Measurements from ENCODE around the gene CHSY1. TPM values are rescaled to one million over a fixed set of nuclear protein-coding genes. Genes with fewer than 3 reads are reported as not detected.
A peak's percentile ranks its signal among the peaks of the same experiment; 100 is the strongest.

Gene CHSY1
- polyA plus RNA-seq, 3 donors: 2.7 to 19.0 (median 3.0) TPM

- Mint-ChIP-seq H3K4me1 (peaks cover 41% of the 10 kb centered on the region), H3K4me3 (no peak overlapping the region), H3K9me3 (no peaks in the 10 kb centered on the region), H3K27me3 (ENCODE audit: low read depth in 3 of 3) (peaks cover 0 to 3% (median 0%) of the 10 kb centered on the region in 3 donors), H3K36me3 (peaks cover 19 to 46% of the 10 kb centered on the region in 2 donors), H3K27ac (no peak overlapping the region)
- peaks cover 58% of the 10 kb centered on the region for H4K20me1 ChIP-seq (ENCODE audit: insufficient read depth, low read length)
- H3K4me2 ChIP-seq (replicated peaks; ENCODE audit: extremely low read depth, low read length, poor library complexity, severe bottlenecking): no peak overlapping the region
- no peaks in the 10 kb centered on the region for H3K27me3 ChIP-seq (ENCODE audit: control insufficient read depth in 2 of 2, insufficient read depth in 2 of 2, low read length in 2 of 2)
- no peak overlapping the region for H3K9ac ChIP-seq (ENCODE audit: insufficient read depth, low read length, poor library complexity, severe bottlenecking)
- TF ChIP-seq CTCF (IDR thresholded peaks at IDR 0.05): no peak
- peaks cover 3 to 35% of the 10 kb centered on the region in 2 donors for H3K36me3 ChIP-seq (replicated peaks in 1 of 2; ENCODE audit: control insufficient read depth in 1 of 2, insufficient read depth in 2 of 2, low read length in 2 of 2)
- H3K79me2 ChIP-seq (ENCODE audit: insufficient read depth, low read length): peaks cover 100% of the 10 kb centered on the region
- intact Hi-C loops (cut with micrococcal nuclease): loop anchor here (5.0 to 10.0 kb wide), 2 partner anchors 61 to 63 kb away; no protein-coding TSS in a partner anchor
- no peak overlapping the region for H3K27ac ChIP-seq (ENCODE audit: low read depth in 1 of 2, low read length in 2 of 2)
- H3K4me1 ChIP-seq (ENCODE audit: control insufficient read depth in 1 of 2, insufficient read depth in 2 of 2, low read length in 2 of 2): peaks cover 11 to 14% of the 10 kb centered on the region in 2 donors
- H2AFZ ChIP-seq (ENCODE audit: insufficient read depth, low read depth, low read length, poor library complexity, severe bottlenecking): no peak overlapping the region
- no peaks in the 10 kb centered on the region for H3K9me3 ChIP-seq (replicated peaks in 1 of 2; ENCODE audit: control insufficient read depth in 1 of 2, insufficient read depth in 1 of 2, low read length in 2 of 2)
- 90% methylated on average over 4 of the region's 5 CpGs for WGBS (ENCODE audit: insufficient coverage)
- no peak for DNase-seq
- H3K4me3 ChIP-seq (replicated peaks in 1 of 3; ENCODE audit: low read depth in 2 of 3, low read length in 3 of 3): no peak overlapping the region
Observed at GRCh38 chr15:101185770-101186169, 66.1 kb downstream of the CHSY1 start.

GRCh38 chr15:101185336-101185735, 66.5 kb downstream of the CHSY1 start:
- H3K36me3 Mint-ChIP-seq: peaks cover 19 to 46% of the 10 kb centered on the region in 2 donors
- peaks cover 37% of the 10 kb centered on the region for H3K4me1 Mint-ChIP-seq
- peaks cover 100% of the 10 kb centered on the region for H3K79me2 ChIP-seq (ENCODE audit: insufficient read depth, low read length)
- peak overlapping the region in 2 of 7 donors; percentile 46 to 68 for H3K27ac Mint-ChIP-seq
- H3K9me3 Mint-ChIP-seq: no peaks in the 10 kb centered on the region
- no peak overlapping the region for H3K9ac ChIP-seq (ENCODE audit: insufficient read depth, low read length, poor library complexity, severe bottlenecking)
- no peaks in the 10 kb centered on the region for H3K27me3 ChIP-seq (ENCODE audit: control insufficient read depth in 2 of 2, insufficient read depth in 2 of 2, low read length in 2 of 2)
- TF ChIP-seq CTCF (IDR thresholded peaks at IDR 0.05): no peak
- peaks cover 0 to 3% (median 0%) of the 10 kb centered on the region in 3 donors for H3K27me3 Mint-ChIP-seq (ENCODE audit: low read depth in 3 of 3)
- no peak overlapping the region for H2AFZ ChIP-seq (ENCODE audit: insufficient read depth, low read depth, low read length, poor library complexity, severe bottlenecking)
- intact Hi-C loops (cut with micrococcal nuclease): loop anchor here (5.0 to 10.0 kb wide), 2 partner anchors 61 to 63 kb away; no protein-coding TSS in a partner anchor
- no peak overlapping the region for H3K4me3 ChIP-seq (replicated peaks in 1 of 3; ENCODE audit: low read depth in 2 of 3, low read length in 3 of 3)
- H3K36me3 ChIP-seq (replicated peaks in 1 of 2; ENCODE audit: control insufficient read depth in 1 of 2, insufficient read depth in 2 of 2, low read length in 2 of 2): peaks cover 3 to 38% of the 10 kb centered on the region in 2 donors
- no peaks in the 10 kb centered on the region for H3K9me3 ChIP-seq (replicated peaks in 1 of 2; ENCODE audit: control insufficient read depth in 1 of 2, insufficient read depth in 1 of 2, low read length in 2 of 2)
- no peak for DNase-seq
- peaks cover 11 to 13% of the 10 kb centered on the region in 2 donors for H3K4me1 ChIP-seq (ENCODE audit: control insufficient read depth in 1 of 2, insufficient read depth in 2 of 2, low read length in 2 of 2)
- no peak overlapping the region for H3K4me3 Mint-ChIP-seq
- H3K27ac ChIP-seq (ENCODE audit: low read depth in 1 of 2, low read length in 2 of 2): no peak overlapping the region
- no peak overlapping the region for H3K4me2 ChIP-seq (replicated peaks; ENCODE audit: extremely low read depth, low read length, poor library complexity, severe bottlenecking)
- WGBS (ENCODE audit: insufficient coverage): 94% methylated on average over 3 of the region's 6 CpGs
- H4K20me1 ChIP-seq (ENCODE audit: insufficient read depth, low read length): peaks cover 58% of the 10 kb centered on the region

All from CD14-positive monocyte (primary cell).